ENCODE measurements around the gene BICDL1. TPM values are rescaled to one million over a fixed set of nuclear protein-coding genes. Genes with fewer than 3 reads are reported as not detected.

Gene BICDL1
- polyA plus RNA-seq, 12 donors, result 2.7 to 8.0 (median 4.9) TPM; not detected in 1

DNA sequence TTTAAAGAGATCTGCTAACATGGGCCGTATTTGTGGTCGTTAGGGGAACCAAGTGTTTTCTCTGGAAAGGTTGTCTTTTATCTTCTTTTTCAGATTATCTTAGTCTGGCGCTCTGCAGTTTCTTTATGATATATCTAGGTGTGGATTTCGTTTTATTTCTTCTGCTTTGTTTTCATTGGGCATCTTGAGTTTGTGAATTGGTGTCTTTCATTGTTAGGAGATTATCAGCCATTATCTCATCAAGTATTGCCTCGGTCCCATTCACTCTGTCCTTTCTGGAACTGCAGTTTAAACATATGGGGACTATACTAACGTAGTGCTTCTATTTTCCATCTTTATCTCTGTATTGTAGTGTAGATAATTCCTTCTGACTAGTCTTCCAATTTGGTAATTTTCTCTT lies 60.4 kb downstream of the BICDL1 start:
- no peak for DNase-seq

DNA sequence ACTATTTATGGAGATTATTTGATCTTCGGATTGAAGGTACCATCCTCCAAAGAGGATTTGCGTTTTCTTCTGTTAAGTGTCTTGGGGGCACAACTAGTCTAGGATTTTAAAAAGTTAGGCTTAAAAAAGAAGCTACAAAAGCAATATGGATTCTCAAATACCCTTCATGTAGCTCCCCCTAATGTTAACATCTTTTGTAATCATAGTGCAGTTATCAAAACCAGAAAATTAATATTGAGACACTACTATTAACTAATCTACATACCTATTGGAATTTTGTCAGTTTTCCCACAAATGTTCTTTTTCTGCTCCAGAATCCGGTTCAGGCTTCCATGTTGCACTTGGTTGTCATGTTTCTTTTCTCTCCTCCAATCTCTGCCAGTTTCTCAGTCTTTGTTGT lies 62.5 kb downstream of the BICDL1 start:
- no peak for DNase-seq

DNA sequence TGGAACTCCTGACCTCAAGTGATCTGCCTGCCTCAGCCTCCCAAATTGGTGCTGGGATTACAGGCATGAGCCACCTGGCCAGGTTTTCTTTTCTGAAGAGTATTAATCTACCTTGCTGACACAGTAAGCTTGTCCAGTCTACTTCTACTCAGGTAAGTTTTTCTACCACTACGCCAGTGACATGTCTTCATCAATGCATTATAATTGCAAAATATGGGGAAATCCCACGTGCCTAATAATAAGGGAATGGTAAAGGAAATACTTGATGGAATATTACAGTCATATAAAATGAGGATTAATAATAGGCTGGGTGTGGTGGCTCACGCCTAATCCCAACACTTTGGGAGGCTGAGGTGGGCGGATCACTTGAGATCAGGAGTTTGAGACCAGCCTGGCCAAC lies 65.3 kb downstream of the BICDL1 start:
- no peak for DNase-seq

DNA sequence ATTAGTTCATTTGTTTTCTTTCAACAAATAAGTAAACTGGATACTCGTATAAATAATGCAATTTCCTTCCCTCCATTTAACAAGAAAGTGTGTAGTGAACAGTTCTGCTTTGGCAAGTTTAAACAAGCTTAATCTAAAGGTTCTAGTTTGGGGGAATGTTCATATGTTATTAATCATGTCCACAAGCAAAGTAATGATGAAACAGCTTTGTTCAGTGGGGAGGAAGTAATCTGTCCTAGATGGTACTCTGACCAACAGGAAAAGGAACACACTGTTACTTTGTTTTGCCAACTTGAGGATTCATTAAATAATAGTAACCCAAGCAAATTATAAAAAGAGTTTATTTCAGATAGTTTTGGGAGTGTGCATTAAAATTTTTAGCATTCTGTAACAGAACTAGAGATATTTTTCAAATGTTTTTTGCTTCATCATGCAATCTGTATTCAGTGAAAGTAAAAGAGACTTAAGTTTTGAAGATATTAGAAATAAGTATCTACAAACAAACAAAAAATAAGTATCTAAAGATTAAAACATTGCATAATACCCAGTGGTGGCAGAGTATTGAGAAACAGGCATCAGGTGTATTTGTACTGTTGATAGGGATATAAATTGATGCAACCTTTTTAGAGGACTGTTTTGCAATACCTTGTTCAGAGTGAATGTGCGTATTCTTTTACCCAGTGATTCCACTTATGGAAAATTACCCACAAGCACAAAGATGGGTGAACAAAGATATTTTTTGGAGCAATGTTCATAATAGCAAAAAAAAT lies 66.4 kb downstream of the BICDL1 start:
- no peak for DNase-seq

DNA sequence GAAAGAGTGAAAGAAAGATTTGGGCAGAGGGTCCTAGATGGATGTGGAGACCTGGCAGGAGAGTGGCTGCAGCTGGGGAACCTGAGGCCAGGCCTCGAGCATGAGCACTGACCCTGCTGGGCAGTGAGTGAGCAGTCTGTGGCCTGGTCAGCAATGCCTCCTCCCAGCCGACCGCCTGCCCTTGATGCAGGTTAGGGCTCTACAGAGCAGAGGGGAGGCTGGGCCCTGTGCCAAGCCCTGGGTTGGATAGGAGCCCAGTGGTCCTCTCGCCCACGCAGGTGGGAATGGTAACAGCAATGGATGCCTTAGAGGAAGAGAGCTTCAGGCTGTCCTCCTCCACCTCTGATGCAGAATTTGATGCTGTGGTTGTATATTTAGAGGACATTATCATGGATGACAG lies 67.7 kb downstream of the BICDL1 start:
- no peak for DNase-seq

DNA sequence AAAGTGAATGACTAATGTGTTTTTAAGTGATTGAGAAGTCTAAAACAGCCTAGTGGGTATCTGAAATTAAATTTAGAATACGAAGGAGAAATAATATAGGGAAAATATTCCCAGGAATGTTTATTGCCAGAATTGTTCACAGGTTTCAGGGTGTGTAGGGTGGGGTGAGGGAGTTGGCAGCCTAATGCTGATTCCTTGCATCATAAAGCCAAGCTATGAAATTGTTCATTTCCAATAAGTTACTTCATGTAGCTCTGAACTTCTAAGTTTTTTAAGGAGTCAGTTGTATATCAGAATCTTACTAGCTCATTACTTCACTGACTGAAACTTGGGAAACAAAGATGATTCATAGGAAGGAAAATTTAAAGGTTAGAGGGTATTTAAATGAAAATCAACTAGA lies 71.2 kb downstream of the BICDL1 start:
- DNase-seq, result no peak

DNA sequence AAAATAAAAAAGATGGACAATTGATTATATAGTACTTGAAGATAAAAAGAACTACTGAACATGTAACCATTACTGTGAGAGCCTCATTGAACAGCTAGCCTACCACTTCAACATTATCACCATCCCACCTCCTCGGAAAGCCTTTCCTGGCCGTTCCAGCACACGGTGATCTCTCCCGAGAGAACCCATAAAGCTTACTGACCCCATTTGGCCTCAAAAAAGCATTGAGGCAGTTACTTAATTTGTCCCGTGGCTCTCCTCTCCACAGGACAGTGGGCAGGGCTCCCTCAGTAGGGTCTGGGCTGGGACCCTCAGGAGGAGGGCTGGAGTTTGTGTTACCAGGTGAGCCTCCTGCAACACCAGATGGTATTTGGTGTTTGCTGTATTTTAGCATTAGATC lies 71.7 kb downstream of the BICDL1 start:
- DNase-seq, result no peak

DNA sequence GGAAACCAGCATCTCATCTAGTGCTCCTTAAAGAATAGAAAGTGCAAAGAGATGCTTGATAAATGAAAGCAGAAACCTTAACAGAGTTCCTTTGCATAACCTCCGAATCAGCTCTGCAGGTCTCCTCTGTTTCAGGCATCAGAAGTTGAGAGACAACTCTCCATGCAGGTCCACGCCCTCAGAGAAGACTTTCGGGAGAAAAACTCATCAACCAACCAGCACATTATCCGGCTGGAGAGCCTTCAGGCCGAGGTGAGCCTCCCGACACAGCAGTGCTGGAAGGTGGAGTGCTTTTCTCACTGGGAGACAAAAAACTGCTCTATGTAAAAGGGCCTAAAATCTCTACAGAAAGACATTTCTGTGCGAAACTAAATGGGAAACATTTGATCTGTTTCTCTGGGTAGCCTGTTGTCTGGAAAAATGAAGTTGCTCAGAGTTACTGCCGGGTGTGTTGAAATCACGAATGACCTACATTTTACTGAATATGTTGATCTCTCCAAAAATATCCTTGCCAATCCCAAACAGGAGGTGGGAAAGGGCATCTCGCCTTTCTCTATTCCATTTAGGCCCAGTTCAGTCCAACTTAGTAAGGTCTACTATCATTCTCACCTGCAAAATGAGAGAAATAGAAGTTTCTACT lies 72.7 kb downstream of the BICDL1 start:
- no peak for DNase-seq

DNA sequence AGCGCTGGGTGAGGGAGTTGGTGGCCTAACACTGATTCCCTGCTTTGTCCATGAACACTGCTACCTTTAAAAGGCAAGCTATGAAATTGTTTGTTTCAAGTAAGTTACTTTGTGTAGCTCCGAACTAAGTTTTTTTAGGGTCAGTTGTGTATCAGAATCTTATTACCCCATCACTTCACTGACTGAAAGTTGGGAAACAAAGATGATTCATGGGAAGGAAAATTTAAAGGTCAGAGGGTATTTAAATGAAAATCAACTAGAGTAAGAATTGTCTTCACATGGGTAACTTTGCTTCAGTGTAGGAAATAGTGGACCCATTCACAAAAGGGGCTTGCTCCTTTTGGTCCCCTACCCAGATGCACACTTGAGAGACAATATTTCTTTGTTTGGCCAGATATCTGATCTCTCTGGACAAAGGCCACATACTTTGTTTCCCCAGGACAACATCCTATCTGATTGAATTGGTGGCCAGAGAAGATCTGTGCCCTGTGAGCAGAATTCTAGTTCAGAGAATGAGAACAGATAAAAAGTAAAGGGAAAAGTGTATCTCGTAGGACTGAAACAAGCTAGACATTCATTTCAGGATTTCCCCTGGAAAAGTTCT lies 74.0 kb downstream of the BICDL1 start:
- DNase-seq, result no peak

DNA sequence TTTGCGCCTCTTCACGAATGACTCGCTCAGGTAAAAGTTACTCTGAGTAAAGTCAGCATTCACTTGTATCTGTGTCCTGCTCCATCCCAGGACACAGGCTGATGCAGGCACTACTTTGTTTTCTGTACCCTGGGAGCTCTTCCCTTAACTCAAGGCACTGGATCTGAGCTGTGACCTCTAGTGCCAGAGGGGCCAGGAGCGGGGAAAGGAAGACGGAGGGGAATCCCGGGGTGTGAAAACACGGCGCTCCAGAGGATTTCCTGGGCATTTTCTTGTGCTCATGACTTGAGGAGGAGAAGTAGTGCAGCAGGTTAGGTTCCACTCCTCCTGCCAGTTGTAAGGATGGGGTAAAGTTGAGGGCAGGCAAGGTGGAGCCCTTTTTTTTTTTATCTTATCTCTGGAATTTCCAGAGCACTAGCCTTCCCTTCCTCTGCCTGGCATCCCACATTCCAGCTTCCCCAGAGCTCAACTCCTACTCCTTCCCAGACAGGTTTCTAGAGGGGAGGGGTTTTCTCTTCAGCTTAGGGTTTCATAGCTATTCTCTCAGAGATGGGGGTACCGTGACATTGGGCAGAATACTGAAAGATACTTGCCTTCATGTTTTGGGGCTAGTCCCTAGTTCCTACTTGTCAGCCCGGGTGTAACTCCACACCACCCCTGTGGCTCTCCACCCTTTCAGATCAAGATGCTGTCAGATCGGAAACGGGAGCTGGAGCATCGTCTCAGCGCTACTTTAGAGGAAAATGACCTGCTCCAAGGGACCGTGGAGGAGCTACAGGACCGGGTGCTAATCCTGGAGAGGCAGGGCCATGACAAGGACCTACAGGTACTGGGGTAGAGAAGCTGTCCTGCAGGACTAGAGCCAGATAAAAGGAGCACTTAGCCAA lies 75.3 kb downstream of the BICDL1 start:
- no peak for DNase-seq

DNA sequence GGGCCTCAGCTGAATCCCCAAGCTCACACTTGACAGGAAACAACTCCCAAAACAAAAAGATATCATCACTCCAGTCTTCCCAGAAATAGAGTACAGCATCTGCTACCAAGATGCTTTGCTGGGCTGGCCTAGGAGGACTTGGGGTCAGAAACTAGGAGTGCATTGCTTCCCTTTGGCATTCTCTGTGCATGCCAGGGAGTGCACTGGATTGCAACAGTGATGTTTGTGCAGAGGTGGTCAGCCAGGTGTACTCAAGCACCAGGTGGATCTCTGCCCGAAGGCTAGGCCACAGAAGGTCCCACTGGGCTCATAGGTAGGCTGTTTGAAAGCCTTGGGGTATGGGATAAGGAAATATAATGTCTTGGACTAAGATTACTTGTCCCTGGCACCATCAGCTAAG lies 76.4 kb downstream of the BICDL1 start:
- no peak for DNase-seq

DNA sequence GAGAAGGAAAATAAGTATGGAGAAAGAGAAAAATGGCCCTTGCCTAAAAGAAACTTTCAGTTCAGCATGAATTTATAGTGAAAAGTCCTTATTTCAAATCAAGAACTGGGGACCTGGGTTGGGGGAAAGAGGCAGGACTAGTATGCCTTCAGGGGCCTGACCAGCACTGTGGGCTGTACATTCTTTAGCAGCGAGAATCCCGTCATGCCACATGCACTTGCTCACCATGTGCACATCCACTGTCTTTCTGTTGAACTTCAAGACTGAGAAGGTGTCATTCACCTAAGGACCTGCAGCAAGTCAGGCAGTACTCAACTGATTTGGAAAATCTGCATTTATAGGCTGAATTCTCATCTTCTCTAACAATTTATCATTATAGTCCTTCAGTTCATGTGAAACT lies 77.3 kb downstream of the BICDL1 start:
- DNase-seq, result no peak

DNA sequence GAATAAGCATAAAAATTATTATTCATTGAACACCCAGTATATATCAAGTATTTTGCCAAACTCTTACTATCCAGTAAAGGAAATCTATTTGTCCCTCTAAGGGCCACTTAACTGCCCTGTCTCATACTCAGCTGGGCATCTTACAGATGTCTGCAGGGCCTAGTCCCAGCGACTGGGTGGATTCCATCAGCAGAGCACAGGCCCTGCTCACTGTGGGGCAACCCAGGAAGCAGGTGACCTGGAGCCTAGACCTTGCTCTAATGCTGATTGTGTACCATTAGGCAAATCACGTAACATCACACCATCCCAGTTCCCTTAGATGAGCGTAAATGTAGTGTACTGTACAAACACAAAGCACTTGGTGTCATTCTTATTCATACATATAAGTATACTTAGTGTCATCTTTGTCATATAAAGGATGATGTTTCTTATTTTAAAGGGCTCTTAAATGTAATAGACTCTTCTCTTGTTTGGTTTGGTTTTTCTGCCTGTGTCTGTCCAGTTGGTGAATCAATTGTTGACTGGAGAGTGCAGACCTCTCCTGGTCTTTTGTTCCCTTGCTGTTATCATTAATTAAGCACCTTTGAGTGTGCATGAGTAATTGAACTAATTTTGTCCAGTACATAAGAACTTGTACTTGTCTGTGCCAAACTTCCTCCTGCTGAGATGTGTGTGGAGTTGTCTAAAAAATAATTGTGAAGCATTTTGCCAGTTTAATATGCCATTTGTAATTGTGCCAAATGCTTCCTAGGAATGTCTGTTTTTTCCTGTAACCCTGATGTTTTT lies 78.2 kb downstream of the BICDL1 start:
- no peak for DNase-seq

DNA sequence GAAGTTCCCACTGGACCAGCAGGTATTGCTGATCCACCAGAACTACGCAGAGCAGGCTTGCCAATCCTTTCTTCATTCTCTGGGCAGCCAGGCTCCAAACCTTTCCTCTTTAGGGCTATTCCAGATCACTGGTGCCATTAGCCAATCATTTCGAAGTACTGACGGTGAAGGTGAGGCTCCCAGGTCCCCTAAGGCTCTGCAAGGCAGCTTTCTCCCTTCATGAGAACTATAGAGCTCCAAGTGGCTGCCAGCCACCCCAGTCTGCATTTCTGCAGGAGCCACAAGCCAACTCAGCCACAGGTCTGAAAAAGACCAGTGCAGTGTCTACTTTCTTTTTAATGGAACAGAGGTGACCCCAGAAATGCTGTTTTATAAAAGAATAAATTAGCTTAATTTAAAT lies 78.9 kb downstream of the BICDL1 start:
- no peak for DNase-seq

DNA sequence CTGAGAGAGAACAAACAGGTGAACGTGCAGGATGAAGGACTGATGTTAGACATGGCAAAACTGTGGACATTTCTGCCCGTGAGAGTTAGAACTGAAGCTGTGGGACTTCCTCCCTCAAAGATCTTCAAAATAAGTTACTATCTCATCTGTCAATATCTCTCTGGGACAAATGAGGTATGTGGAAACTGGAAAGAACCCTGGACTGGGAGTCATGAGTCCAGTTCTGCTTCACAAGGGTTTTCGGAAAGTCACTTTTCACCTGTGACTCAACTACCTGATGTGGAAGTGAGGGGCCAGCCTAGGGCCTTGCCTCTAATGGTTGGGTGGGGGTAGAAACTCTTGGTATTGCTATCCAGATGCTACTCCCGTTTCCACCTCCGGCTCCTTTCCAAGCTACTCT lies 80.2 kb downstream of the BICDL1 start:
- DNase-seq, result no peak

DNA sequence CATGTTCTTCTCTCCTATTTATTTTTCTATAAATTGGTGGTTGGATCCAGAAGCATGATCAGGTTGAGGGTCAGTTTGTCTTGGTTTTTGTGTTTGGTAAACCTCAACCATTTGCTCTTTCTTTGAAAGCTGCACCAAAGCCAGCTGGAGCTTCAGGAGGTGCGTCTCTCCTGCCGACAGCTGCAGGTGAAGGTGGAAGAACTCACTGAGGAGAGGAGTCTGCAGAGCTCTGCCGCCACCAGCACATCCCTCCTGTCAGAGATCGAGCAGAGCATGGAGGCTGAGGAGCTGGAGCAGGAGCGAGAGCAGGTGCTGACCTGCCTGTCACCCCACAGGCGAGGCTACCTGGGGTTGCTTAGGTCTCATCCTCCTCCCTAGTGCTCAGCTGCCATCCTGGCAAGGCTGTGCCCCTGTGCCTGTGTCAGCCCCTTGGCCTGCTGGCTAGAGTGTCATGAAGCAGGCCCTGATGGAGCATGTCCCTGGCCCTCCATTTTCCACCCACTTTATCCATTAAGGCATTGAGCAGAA lies 82.5 kb downstream of the BICDL1 start:
- DNase-seq, result no peak

DNA sequence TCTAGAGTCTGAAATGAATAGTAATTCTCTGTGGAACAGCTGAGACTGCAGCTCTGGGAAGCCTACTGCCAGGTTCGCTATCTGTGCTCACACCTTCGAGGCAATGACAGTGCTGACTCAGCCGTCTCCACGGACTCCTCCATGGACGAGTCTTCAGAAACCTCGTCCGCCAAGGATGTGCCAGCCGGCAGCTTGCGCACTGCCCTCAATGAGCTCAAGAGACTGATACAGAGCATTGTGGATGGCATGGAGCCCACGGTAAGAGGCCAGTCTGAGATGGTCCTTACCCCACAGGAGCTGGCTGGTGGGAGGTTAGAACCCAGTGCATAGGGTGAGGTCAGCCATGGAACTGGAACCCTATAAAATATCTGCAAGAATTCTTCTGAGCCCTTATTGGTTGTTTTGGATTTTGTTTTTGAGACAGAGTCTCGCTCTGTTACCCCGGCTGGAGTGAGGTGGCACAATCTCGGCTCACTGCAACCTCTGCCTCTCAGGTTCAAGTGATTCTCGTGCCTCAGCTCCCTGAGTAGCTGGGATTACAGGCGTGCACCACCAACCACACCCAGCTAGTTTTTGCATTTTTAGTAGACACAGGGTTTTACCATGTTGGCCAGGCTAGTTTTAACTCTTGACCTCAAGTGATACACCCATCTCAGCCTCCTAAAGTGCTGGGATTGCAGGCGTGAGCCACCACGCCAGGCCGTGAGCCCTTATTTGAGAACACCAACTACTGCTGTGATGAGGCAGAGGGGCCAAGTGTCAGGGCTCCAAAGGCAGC lies 83.6 kb downstream of the BICDL1 start:
- DNase-seq, result no peak

DNA sequence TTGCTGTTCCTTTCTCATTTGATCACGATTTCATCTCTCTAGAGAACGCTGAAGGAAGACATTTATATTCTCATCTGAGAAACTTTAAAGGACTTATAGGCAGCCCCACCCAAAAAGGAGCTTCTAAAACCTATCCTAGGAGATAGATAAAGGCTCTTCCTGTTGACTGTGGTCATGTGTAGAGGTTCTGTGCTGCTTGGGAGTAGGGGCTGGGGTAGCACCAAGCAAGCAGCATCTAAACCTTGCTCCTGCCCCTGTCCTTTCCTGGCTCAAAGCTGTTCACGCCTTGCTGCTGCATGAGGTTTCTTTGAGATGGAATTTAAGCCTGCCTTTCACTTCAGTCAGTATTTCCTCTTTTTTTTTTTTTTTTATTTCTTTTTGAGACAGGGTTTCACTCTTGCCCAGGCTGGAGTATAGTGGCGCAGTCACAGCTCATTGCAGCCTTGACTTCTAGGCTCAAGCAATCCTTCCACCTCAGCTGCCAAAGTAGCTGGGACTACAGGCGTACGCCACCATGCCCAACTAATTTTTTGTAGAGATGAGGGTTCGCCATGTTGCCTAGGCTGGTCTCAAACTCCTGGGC lies 86.1 kb downstream of the BICDL1 start:
- no peak for DNase-seq

DNA sequence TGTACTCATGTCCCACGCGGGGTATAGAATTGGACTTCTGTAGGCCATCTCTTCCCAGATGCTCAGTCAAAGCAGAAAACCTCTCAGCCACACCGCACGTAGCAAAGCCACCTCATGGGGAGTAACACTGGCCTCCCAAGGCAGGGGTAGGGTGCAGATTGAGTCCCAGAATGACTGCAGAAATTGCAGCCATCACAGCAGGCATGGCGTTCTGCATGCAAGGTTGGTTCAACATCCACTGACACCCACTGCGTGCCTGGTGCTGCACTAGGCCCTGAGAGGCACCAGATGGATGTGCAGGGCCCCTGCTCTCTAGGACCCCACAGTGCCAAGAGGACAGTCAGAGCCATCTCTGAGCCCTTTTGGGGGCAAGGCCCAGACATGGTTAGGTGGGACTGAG lies 87.6 kb downstream of the BICDL1 start:
- DNase-seq, result no peak

DNA sequence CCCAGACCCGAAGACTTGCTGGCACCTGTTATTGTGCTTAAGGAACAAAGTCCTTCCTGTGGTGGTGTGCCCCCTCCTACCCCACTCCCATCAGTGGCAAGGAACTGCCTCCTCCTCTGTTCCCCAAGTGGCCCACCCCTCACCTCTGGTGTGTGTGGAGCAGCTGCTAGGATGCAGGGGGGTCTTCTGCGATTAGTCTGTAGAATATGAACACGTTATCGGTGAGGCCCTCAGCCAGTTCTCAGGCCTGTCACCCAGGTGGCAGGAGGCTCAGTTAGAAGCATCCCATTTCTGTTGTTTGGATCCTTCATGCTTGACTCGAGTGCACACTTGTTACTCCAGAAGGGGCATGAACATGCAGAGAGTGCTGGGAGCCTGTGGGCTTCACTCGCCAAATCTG lies 88.2 kb downstream of the BICDL1 start:
- no peak for DNase-seq
